ENCODE data around the gene SLC25A13. TPM values are rescaled to one million over a fixed set of nuclear protein-coding genes. Genes with fewer than 3 reads are reported as not detected.

SLC25A13 gene
- total and polyA plus RNA-seq, 2 of the 4 experiments (the other 2 are of a cell fraction) = 7.4 to 11.7 TPM

DNA sequence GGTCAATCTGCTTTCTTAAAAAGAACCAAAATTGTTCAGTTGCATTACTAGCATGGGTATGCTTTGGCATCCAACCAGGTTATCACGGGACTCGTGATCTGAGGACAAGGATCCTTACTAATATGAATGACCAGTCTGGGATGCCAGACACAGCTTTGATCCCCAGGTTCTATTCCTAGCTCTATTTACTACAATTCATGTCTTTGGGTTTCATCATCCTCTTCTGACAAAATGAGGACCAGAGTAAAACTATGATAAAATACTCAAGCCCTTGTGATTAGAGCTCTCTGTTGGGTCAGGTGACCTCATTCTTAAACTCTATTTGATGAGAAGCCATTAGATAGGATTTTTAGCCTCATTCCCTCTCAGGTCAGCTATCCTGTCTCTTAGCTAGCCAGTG is 119.8 kb downstream of the SLC25A13 start:
- dilution Hi-C loops (cut with HindIII; ENCODE audit: low sequenced_read_pairs, unreplicated experiment) = no loop called here
- Histone ChIP-seq H3K4me2 (ENCODE audit: low read depth, low read length) (no peak overlapping the region), H3K14ac (replicated peaks; ENCODE audit: low read depth, low read length) (no peak overlapping the region), H2BK5ac (ENCODE audit: low read depth, low read length, poor library complexity, severe bottlenecking) (no peak overlapping the region), H3K23ac (ENCODE audit: low read depth, low read length) (no peak overlapping the region), H2AK5ac (ENCODE audit: low read depth, low read length) (no peak overlapping the region), H3K4me1 (ENCODE audit: control insufficient read depth, insufficient read depth, low read length) (peaks cover 2% of the 10 kb centered on the region; the same call in 1 of the 2 replicates), H3K9me3 (ENCODE audit: control insufficient read depth, insufficient read depth, low read length) (no peaks in the 10 kb centered on the region), H3K27me3 (ENCODE audit: control insufficient read depth, insufficient read depth, low read length) (no peaks in the 10 kb centered on the region), H3K4ac (ENCODE audit: low read depth, low read length) (no peak overlapping the region), H3K9me1 (ENCODE audit: insufficient read depth, low read length) (peaks cover 3% of the 10 kb centered on the region; the same call in 1 of the 2 replicates), H3K27ac (ENCODE audit: insufficient read depth, low read length) (no peak overlapping the region), H2BK120ac (ENCODE audit: low read depth, low read length) (no peak overlapping the region), H4K20me1 (ENCODE audit: insufficient read depth, low read length) (no peaks in the 10 kb centered on the region), H3K79me1 (ENCODE audit: low read depth in 1 of 2, low read length in 2 of 2) (no peaks in the 10 kb centered on the region; a peak in 1 of 4 replicates), H2AK9ac (replicated peaks; ENCODE audit: low read depth, low read length, poor library complexity) (no peak overlapping the region), H3K18ac (ENCODE audit: low read depth, low read length) (no peak overlapping the region), H3K36me3 (ENCODE audit: control insufficient read depth, insufficient read depth, low read length) (no peaks in the 10 kb centered on the region), H4K91ac (ENCODE audit: insufficient read depth, low read depth, low read length) (no peak overlapping the region), H3K56ac (ENCODE audit: extremely low read depth, insufficient read depth, low read length) (no peak overlapping the region), H4K5ac (ENCODE audit: low read depth, low read length) (no peak overlapping the region), H2BK15ac (ENCODE audit: low read depth, low read length) (no peak overlapping the region), H2BK20ac (ENCODE audit: low read depth, low read length) (no peak overlapping the region), H4K8ac (ENCODE audit: low read depth in 2 of 2, low read length in 2 of 2) (no peak overlapping the region), H3K9ac (ENCODE audit: low read depth, low read length) (no peak overlapping the region), H2AFZ (replicated peaks; ENCODE audit: low read length, poor library complexity) (no peak overlapping the region), H3K4me3 (ENCODE audit: insufficient read depth, low read depth, low read length) (no peak overlapping the region)
- WGBS, 2 experiments (ENCODE audit: extremely low coverage in 2 of 2, insufficient read length in 1 of 2) = 92% methylated on average over 2 of the region's 2 CpGs; no CpG with 5 or more reads in 1 of the 2 experiments
- in situ Hi-C loops (cut with MboI; ENCODE audit: low sequenced_read_pairs) = no loop called here
- no peak for TF ChIP-seq MAZ (IDR thresholded peaks at IDR 0.05; ENCODE audit: borderline replicate concordance, low read depth, low read length)
- no peak for TF ChIP-seq FOS (IDR thresholded peaks at IDR 0.05; ENCODE audit: low read depth, low read length)
- no peak for TF ChIP-seq POLR2A (IDR thresholded peaks at IDR 0.05; ENCODE audit: low read depth, low read length)
- no peak for TF ChIP-seq RCOR1 (IDR thresholded peaks at IDR 0.05; ENCODE audit: insufficient replicate concordance, low read length)
- no peak for TF ChIP-seq SMC3 (IDR thresholded peaks at IDR 0.05; ENCODE audit: low read depth, low read length)
- no peak for TF ChIP-seq MXI1 (IDR thresholded peaks at IDR 0.05; ENCODE audit: borderline replicate concordance, low read depth, low read length)
- TF ChIP-seq, protein P1, sequence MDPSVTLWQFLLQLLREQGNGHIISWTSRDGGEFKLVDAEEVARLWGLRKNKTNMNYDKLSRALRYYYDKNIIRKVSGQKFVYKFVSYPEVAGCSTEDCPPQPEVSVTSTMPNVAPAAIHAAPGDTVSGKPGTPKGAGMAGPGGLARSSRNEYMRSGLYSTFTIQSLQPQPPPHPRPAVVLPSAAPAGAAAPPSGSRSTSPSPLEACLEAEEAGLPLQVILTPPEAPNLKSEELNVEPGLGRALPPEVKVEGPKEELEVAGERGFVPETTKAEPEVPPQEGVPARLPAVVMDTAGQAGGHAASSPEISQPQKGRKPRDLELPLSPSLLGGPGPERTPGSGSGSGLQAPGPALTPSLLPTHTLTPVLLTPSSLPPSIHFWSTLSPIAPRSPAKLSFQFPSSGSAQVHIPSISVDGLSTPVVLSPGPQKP (IDR thresholded peaks at IDR 0.05; ENCODE audit: borderline replicate concordance, low read depth, low read length) = no peak
- no peak for TF ChIP-seq USF2 (IDR thresholded peaks at IDR 0.05; ENCODE audit: low read depth, low read length)
- no peak for TF ChIP-seq NFE2L2 (IDR thresholded peaks at IDR 0.05; ENCODE audit: low read depth, low read length)
- no peak for TF ChIP-seq BHLHE40 (IDR thresholded peaks at IDR 0.05; ENCODE audit: low read depth, low read length)
- TF ChIP-seq RFX5 (IDR thresholded peaks at IDR 0.05; ENCODE audit: low read depth, low read length) = no peak
- no peak for TF ChIP-seq MAFK (IDR thresholded peaks at IDR 0.05; ENCODE audit: low read depth, low read length)
- TF ChIP-seq, protein P2, sequence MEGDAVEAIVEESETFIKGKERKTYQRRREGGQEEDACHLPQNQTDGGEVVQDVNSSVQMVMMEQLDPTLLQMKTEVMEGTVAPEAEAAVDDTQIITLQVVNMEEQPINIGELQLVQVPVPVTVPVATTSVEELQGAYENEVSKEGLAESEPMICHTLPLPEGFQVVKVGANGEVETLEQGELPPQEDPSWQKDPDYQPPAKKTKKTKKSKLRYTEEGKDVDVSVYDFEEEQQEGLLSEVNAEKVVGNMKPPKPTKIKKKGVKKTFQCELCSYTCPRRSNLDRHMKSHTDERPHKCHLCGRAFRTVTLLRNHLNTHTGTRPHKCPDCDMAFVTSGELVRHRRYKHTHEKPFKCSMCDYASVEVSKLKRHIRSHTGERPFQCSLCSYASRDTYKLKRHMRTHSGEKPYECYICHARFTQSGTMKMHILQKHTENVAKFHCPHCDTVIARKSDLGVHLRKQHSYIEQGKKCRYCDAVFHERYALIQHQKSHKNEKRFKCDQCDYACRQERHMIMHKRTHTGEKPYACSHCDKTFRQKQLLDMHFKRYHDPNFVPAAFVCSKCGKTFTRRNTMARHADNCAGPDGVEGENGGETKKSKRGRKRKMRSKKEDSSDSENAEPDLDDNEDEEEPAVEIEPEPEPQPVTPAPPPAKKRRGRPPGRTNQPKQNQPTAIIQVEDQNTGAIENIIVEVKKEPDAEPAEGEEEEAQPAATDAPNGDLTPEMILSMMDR (conservative IDR thresholded peaks at IDR 0.05; ENCODE audit: low read depth, low read length) = no peak
- no peak for ATAC-seq (ENCODE audit: low read depth)
- CTCF ChIA-PET = no interaction called here
- POLR2A ChIA-PET (ENCODE audit: unreplicated experiment) = no interaction called here
- intact Hi-C loops (cut with micrococcal nuclease) = no loop called here
- no TSS peak for BruUV-seq (replicated peaks)
- DNase-seq = no peak

Data from IMR-90 (cell line).